Activated naive CD4-positive, alpha-beta T cell treated with anti-CD3 and anti-CD28 coated beads, Interleukin-2, amount 50 U/mL, for 72 hours (primary cell): Measurements from ENCODE around the gene PSMA5. TPM values are rescaled to one million over a fixed set of nuclear protein-coding genes. Genes with fewer than 3 reads are reported as not detected.
A peak's percentile ranks its signal among the peaks of the same experiment; 100 is the strongest.

Experiments used
- ATAC-seq, 2 donors: fragments of 150-1000 bp; cut with Tn5 transposase; 2 replicates each; pipeline ENCODE4 v1.10.0; 2021; ENCODE audit warnings: mild to moderate bottlenecking in 2 of 2, moderate library complexity in 2 of 2
- DNase-seq, 2 donors: peaks; one replicate each; pipeline ENCODE4 v3.0.0; 2021 to 2022; ENCODE audit warnings: low spot score in 2 of 2
- H3K27ac Mint-ChIP-seq, 2 donors: one replicate each; pipeline ENCODE4 v1.8.0; 2022; ENCODE audit warnings: mild to moderate bottlenecking in 2 of 2, mixed read lengths in 2 of 2
- H3K36me3 Mint-ChIP-seq, 2 donors: one replicate each; pipeline ENCODE4 v1.8.0; 2022; ENCODE audit warnings: mixed read lengths in 2 of 2
- H3K9me3 Mint-ChIP-seq, 2 donors: one replicate each; pipeline ENCODE4 v1.8.0; 2022; ENCODE audit warnings: mixed read lengths in 2 of 2
- total RNA-seq, 2 donors: library from RNA; stranded (reverse); gene quantifications; one replicate each; pipeline ENCODE4 v1.2.3, GENCODE V29; 2022

The PSMA5 gene
- total RNA-seq, 2 donors from 2014 or later = 185 to 189 TPM

DNA sequence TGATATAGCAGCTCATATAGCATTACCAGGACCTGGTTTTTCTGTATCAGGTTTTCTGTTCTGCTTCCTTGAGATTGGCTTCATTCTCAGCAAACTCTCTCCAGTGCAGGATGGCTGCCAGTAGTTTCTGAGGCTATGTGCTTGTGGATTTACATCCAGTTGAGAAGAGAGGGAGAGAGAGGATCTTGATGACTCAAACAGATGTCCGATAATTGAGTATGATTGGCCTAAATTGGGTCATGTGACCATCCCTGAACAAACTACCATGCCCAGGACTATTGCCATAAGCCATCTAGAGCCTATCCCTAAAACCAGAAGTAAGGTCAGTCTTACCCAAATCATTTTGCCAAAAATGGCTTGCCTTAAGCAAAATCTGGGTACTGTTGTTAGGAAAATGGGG, 18.1 kb upstream of the PSMA5 start:
- no peaks in the 10 kb centered on the region for H3K9me3 Mint-ChIP-seq
- ATAC-seq = no peak
- DNase-seq = no peak
- H3K36me3 Mint-ChIP-seq = no peaks in the 10 kb centered on the region
- no peak overlapping the region for H3K27ac Mint-ChIP-seq

DNA sequence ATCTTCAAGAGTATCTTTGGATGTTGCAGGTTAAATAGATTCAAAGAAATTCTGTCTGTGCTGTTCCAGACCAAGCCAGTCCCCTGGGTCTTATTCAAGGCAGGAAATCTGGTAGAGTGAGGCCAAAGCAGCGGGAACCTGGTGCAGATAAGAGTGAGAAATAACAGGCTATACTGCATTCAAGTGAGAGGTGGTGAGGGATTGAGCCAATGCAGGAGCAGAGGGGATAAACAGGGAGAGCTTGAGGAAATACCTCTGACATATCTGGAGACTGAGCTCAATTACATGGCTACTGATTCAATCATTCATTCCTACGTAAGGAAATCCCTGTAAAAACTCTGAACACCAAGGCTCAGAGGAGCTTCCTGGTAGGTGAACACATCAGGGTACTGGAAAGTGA, 17.2 kb upstream of the PSMA5 start:
- ATAC-seq = no peak
- no peaks in the 10 kb centered on the region for H3K9me3 Mint-ChIP-seq
- H3K36me3 Mint-ChIP-seq = no peaks in the 10 kb centered on the region
- no peak for DNase-seq
- no peak overlapping the region for H3K27ac Mint-ChIP-seq

DNA sequence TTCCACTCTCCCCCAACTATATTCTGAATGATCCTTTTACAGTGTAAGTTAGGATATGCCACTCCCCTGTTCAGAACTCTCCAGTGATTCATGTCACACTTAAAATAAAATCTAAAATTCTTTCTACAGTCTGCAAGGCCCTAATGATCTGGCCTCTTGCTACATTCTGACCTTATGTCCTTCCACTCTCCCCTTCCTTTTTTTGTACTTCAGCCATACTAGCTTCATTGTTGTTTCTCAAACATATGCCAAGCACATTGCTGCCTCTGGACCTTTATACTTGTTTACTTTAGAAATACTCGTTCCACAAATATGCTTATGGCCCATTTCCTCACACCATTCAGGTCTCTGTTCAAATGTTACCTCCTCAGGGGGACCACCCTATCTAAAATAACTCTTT, 14.8 kb upstream of the PSMA5 start:
- Mint-ChIP-seq H3K27ac (no peak overlapping the region), H3K9me3 (no peaks in the 10 kb centered on the region), H3K36me3 (no peaks in the 10 kb centered on the region)
- ATAC-seq (no peak), DNase-seq (no peak)

DNA sequence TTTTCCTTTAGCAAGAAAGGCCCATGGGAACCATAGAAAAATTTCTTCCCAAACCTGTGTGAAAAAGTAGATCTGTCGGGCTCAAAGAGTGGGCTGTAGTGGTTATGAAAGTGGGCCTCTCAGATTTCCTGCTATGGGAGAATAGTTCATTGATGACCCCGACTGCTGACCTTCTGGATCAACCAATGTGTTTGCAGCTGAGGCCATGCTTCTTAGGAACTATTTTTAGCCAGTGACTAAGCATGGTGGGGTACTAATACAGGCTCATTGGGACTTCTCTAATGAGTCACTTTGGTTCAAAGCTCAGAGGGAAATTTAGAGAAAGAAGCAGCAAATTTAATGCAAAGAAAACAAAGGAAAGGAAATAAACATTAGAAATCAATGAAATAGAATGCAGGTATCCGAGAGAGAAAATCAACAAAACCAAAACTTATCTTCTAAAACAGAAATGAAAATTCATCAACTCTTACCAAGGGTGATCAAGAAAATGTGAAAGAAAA, 12.6 kb upstream of the PSMA5 start:
- Mint-ChIP-seq H3K27ac (no peak overlapping the region), H3K9me3 (peaks cover 0 to 6% of the 10 kb centered on the region in 2 donors), H3K36me3 (peaks cover 0 to 7% of the 10 kb centered on the region in 2 donors)
- DNase-seq (no peak), ATAC-seq (peak in 1 of 2 donors; percentile 66)

DNA sequence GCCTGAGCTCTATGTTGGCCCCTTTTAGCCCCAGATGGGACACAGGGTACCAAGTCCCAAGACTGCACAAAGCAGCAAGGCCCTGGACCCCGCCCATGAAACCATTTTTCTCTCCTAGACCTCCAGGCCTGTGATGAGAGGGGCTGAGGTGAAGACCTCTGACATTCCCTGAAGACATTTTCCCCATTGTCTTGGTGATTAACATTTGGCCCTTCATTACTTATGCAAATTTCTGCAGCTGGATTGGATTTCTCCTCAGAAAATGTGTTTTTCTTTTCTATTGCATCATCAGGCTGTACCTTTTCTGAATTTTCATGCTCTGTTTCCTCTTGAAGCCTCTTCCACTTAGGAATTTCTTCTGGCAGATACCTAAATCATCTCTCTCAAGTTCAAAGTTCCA, 8.2 kb upstream of the PSMA5 start:
- Mint-ChIP-seq H3K36me3 (peaks cover 0 to 7% of the 10 kb centered on the region in 2 donors), H3K27ac (no peak overlapping the region), H3K9me3 (peaks cover 0 to 11% of the 10 kb centered on the region in 2 donors)
- ATAC-seq (no peak), DNase-seq (no peak)

DNA sequence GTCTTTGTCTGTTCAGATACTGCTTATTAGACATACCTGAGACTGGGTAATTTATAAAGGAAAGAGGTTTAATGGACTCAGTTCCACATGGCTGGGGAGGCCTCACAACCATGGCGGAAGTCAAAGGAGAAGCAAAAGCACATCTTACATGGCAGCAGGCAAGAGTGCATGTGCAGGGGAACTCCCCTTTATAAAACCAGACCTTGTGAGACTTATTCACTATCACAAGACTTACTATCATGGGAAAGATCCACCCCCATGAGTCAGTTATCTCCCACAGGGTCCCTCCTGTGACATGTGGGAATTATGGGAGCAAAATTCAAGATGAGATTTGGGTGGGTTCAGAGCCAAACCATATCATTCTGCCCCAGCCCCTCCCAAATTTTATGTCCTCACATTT, 7.1 kb upstream of the PSMA5 start:
- DNase-seq (no peak), ATAC-seq (no peak)
- Mint-ChIP-seq H3K36me3 (peaks cover 0 to 7% of the 10 kb centered on the region in 2 donors), H3K9me3 (peaks cover 0 to 11% of the 10 kb centered on the region in 2 donors), H3K27ac (no peak overlapping the region)

DNA sequence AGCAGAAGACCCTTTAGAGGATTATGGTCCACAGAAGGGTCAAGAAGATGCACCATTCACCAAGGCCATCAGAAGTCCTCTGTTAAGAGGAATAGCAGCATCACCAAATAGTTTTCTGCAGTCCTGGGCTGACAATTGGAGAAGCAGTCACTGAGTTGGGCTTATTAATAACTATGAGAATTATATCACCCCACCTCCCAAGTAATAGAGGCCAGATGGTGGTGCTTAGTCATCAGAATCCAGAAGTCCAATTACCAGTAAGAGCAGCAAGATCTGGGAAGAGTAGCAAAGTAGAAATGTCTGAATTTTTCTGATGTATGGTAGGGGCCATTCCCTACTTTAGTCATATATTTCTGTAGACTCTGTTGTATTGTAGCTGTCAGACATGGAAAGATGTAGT, 6.1 kb upstream of the PSMA5 start:
- no peak for ATAC-seq
- Mint-ChIP-seq H3K36me3 (peaks cover 0 to 7% of the 10 kb centered on the region in 2 donors), H3K27ac (no peak overlapping the region), H3K9me3 (peaks cover 0 to 11% of the 10 kb centered on the region in 2 donors)
- no peak for DNase-seq

DNA sequence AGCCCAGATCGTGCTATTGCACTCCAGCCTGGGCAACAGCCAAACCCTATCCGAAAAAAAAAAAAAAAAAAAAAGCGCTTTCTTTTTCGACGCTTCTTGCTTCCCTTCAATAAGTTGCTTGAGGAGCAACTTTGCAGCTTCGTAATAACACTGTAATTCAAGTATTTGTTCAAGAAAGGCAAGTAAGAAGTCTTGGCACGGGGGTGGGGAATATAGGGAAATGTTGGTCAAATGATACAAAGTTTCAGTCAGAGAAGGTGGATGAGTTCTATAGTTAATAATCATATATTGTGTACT, 871 bp upstream of the PSMA5 start:
- H3K27ac Mint-ChIP-seq = peak overlapping the region; percentile 92 to 94
- ATAC-seq (no peak), DNase-seq (no peak)
- no peaks in the 10 kb centered on the region for H3K9me3 Mint-ChIP-seq
- peaks cover 18 to 24% of the 10 kb centered on the region in 2 donors for H3K36me3 Mint-ChIP-seq

DNA sequence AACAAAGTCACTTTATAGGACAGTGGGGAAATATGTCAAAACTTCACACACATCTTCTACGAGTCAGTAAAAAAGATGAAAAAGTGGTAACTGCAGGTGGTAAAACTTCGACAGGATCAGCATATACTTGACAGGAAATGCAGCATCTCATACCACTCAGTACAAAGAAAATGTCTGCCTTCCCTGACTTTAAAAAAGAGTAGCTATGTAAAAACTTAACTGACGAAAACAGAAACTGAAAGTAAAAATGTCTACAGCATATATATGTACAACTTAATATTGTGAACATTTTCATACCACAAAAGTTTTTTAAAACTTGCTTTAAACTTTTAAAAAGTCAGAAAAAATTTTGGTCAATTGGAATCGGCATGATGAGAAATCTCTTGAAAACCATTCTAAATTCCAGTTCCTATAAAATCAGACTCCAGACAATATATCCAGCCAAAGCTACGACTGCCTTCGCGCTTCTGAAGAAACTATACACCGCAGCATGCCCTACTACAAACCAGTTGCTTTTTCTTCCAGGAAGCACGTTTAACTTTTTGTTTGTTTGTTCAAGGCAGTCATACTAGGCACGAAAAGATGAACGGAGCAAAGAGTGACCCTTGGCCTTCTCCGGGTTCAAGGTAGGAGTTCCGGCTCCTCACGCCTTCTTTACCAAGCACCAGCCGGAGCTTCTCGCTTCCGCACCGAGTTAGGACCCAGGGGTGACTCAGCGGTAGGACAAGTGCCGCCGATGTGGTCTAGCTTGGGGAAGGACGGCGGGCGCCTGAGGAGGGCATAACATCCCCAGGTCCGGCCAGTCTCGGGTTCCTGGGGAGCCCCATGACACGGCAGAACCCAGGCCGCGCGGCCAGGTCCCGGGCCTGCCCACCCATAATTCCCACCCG, 612 bp downstream of the PSMA5 start:
- peak; percentile 60 to 83 for DNase-seq
- Mint-ChIP-seq H3K27ac (peak overlapping the region; percentile 92 to 94), H3K36me3 (peaks cover 18 to 24% of the 10 kb centered on the region in 2 donors), H3K9me3 (no peaks in the 10 kb centered on the region)
- peak; percentile 46 to 72 for ATAC-seq

DNA sequence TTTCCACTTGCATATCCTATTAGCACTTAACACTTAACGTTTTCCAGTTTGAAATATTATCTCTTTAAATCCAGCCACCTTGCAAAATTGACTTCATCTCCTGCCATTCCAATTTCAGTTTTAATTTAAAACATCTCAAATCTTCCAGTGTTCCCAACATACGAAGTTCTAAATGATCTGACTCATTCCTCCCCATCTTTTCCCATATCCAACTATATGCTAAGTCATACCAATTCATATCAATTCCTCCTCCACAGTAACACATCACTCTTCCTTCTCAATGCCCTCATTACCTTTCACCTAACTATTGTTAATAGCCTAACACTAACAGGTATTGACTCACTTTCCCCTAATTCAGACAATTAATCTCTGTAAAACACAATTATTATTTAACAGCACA, 2.8 kb downstream of the PSMA5 start:
- DNase-seq (no peak), ATAC-seq (no peak)
- Mint-ChIP-seq H3K36me3 (peaks cover 18 to 24% of the 10 kb centered on the region in 2 donors), H3K27ac (peak overlapping the region; percentile 46 to 92), H3K9me3 (no peaks in the 10 kb centered on the region)

DNA sequence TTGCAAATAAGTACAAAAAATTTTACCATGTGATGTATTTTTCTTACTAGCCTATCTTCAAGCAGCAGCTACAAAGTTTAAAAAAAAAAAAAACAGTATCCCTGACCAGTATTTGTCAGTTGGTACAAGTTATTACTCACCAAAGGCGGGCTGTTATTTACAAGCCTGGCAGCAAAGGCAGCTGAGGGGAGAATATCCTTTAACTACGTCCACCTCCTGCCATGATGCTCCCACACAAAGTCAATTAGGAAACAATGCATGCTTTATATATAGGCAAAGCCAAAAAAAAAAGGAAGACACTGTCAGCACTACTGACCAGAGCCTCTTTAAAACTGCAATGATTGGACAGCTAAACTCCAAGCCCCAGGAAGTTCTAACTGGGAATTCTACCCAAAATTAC, 13.7 kb downstream of the PSMA5 start:
- ATAC-seq (no peak), DNase-seq (no peak)
- no peaks in the 10 kb centered on the region for H3K9me3 Mint-ChIP-seq
- peaks cover 23 to 45% of the 10 kb centered on the region in 2 donors for H3K36me3 Mint-ChIP-seq
- no peak overlapping the region for H3K27ac Mint-ChIP-seq

DNA sequence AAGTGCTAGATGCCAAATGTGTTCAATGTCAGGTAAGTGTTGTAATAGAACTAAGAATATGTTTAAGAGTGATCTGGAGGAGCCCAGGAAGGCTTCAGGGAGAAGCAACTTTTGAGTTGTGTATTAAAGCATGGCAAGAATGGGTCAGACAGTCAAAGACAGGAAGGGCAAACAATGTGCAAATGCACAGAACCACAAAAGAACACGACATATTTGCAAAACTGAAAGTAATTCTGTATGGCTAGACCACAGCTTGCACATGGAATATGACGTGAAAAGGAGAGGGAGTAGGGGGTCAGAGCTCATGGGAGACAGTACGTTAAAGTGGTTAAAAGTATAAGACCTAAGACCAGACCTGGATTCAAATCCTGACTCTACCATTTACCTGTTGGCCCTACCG, 21.4 kb downstream of the PSMA5 start:
- peak overlapping the region in 1 of 2 donors; percentile 33 for H3K27ac Mint-ChIP-seq
- DNase-seq = no peak
- no peaks in the 10 kb centered on the region for H3K9me3 Mint-ChIP-seq
- ATAC-seq = peak; percentile 39 to 66
- peaks cover 7 to 25% of the 10 kb centered on the region in 2 donors for H3K36me3 Mint-ChIP-seq

DNA sequence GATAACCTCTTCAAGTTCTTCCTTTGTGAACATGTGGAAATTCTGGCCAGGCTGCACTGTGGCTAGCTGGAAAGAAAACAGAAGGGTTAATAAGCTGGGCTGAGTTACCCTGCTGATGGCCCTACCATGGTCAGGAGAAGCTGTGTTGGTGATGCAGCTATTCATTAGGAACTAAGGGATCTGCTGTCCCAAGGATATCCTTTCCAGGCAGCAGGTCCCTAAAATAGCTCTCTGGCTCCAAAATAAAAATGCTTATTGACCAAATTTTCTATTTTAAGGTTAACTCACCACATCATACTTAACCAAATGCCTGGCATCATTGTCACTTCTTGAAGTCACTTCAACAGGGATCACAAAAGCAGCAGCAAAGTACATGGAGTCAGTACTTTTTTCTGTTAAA, 24.2 kb downstream of the PSMA5 start:
- Mint-ChIP-seq H3K36me3 (peaks cover 6 to 7% of the 10 kb centered on the region in 2 donors), H3K27ac (no peak overlapping the region), H3K9me3 (no peaks in the 10 kb centered on the region)
- ATAC-seq (no peak), DNase-seq (no peak)

DNA sequence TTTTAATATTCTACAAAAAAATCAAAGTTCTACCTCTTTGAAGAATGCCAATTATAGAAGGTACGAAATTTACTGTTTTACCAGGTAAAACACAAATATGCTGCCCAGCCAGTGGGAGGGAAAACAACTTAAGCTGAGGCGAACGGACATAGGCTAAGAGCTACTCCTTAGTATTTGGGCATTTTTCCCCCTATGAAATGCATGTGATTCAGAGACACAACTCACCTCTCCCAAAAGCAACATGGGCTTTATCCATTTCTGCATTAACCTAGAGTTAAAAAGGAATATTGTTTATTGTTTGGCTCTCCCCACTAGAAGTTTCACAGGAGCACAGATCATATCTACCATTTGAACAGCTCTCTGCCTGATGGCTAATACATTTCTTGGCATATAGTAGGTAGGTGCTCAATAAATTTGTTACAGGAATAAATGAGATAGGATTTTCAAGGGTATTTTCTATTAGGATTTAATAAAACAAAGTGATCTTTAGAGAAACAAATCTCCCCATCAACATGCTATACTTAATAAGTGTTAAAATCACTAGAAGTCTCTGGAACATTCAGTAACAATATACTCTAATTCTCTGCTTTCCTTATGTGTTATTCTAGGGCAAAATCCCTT, 26.1 kb downstream of the PSMA5 start:
- no peak for ATAC-seq
- Mint-ChIP-seq H3K36me3 (peaks cover 0 to 9% of the 10 kb centered on the region in 2 donors), H3K9me3 (no peaks in the 10 kb centered on the region), H3K27ac (no peak overlapping the region)
- DNase-seq = no peak

DNA sequence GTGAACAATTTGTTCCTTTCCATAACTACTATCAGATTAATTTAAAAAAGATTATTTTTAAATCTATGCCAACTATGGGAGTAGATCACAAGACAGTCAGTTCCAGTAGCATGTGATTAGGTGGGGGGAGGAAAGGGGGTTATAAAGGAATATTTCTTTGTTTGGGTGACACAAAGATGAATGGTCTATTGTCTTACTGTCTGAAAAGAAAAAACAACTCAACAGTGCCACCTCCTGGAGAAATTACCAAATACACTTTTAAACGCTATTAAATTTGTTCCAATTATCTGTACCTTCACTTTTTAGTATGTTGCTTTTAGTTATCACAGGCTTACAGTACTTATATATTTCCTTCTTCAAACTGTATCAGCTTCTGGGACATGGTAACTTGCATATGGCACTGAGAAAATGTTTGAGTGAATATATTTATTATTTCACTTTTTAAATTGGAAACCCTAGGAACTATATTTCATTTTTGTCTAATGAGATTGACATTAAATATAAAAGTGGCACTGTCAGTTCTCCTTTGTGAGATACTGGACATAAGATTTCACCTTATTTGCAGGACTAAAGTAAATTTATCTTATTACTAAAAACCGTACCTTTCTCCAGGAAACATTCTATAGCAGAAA, 26.8 kb downstream of the PSMA5 start:
- peak in 1 of 2 donors; percentile 57 for DNase-seq
- ATAC-seq = no peak
- Mint-ChIP-seq H3K36me3 (peaks cover 0 to 9% of the 10 kb centered on the region in 2 donors), H3K27ac (no peak overlapping the region), H3K9me3 (no peaks in the 10 kb centered on the region)

DNA sequence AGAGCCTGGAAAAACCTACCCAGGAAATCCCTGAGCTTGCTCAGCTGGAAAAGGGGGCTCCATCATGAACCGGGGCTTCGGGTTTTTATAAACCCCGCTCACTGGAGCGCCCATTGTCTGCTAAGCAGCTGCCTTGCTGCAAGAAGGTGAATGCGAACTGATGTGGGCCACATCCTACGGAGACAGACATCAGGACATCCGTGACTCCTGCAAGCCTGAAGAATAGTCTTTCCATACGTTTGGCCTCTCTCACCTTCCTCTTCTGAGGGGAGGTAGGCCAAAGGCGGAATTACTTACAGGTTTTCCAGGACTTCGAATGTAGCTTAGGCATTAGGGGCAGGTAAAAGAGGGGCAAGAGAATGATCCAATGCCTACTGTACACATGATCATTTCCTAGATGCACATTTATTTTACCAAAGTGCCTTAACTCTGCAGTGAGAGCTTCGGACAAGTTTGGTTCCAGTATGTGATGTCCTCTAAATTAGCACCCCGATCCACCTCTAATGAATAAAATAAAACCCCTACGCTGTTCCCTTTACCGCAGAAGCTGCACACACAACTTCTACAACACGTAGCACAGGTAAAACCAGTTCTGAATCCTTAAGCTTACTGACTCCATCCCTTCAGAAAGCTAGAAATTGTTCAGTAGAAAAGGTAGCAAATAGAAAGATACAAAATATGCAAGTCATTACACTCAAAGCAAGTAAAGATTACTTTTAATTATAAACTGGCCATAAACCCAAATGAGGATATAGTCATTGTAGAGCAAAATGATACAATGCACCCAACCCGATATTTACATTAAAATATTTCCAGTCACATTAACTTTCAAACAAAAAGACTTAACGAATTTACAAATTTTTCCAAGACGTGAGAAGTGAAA, 27.7 kb downstream of the PSMA5 start:
- Mint-ChIP-seq H3K27ac (no peak overlapping the region), H3K36me3 (peaks cover 0 to 9% of the 10 kb centered on the region in 2 donors), H3K9me3 (no peaks in the 10 kb centered on the region)
- ATAC-seq = no peak
- no peak for DNase-seq
